ENCODE measurements around the gene USP50.

GRCh38 chr15:50594311-50594710 lies 47.8 kb upstream of the USP50 start:
- no peak for TF ChIP-seq CTCF (IDR thresholded peaks at IDR 0.05)
- no peak for TF ChIP-seq POLR2A (IDR thresholded peaks at IDR 0.05)
